GM12874 (cell line): ENCODE data around the gene C1QL4.
A peak's percentile ranks its signal among the peaks of the same experiment; 100 is the strongest.

Source experiments
- CTCF ChIP-seq: IDR thresholded peaks from 2 replicates; pipeline ENCODE4 v1.5.1; 2011; ENCODE audit warnings: low read depth, mild to moderate bottlenecking, control low read depth, low read length, moderate library complexity; ENCODE audit not compliant: insufficient read depth

C1QL4 gene

GRCh38 chr12:49335118-49335954 is 1.7 kb downstream of the C1QL4 start:
- TF ChIP-seq CTCF: no peak

DNA sequence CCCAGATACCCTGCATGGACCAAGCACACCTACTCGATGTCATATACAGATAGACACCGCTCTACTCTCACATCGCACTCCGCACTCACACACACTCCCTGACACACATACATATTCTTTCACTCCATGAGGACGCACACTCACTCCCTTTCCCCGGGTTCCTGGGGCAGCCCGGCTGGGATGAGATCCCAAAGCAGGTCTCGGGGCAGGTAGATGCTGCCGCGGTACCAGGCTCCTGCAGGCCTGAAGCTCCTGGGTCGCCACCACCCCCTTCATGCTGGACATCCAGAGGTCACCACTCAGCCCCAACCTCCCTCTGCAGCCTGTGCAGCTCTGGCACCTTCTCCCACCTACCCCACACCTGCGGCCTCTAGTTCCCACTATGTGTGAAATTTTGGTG is 2.3 kb downstream of the C1QL4 start:
- TF ChIP-seq CTCF: no peak

DNA sequence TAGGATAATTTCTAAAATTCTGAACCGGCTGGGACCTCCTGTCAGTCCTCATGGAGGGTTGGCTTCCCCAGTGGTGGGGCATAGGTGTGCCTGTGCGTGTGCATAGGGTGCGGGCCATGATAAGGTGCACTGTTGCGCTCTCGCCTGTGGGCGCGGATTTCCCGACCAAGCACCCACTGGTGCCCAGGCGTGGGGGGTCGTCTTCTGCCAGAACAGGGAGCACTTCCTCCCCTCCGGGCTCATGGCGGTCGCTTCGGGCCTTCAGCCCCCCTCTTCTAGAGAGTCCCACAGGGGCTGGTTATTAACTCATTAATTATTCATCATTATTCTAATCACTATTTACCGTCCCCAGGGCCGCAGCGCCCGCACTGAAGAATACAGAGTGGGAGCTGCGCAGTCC is 2.8 kb downstream of the C1QL4 start:
- no peak for TF ChIP-seq CTCF

GRCh38 chr12:49332891-49333371 is 4.1 kb downstream of the C1QL4 start:
- TF ChIP-seq CTCF: no peak

DNA sequence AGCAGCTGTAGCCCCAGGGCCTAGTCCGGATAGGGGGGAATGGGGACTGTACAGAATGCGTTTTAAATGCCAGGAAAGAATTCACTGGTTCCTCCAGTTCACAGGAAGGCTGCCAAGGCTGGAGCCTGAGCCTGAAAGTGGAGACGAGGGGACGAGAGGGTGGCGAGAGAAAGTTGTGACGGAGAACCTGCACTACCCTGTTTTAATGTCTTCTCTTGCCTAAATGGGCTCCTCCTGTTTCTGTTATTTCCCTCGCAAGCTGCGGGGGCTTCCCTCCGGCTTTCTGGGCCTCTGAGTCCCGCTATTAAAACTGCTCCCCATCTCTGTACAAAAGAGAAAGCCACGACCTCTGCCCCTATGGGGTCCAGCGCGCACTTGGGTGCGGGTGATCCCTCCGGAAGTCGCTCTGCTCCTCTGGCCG is 4.5 kb downstream of the C1QL4 start:
- TF ChIP-seq CTCF: no peak

DNA sequence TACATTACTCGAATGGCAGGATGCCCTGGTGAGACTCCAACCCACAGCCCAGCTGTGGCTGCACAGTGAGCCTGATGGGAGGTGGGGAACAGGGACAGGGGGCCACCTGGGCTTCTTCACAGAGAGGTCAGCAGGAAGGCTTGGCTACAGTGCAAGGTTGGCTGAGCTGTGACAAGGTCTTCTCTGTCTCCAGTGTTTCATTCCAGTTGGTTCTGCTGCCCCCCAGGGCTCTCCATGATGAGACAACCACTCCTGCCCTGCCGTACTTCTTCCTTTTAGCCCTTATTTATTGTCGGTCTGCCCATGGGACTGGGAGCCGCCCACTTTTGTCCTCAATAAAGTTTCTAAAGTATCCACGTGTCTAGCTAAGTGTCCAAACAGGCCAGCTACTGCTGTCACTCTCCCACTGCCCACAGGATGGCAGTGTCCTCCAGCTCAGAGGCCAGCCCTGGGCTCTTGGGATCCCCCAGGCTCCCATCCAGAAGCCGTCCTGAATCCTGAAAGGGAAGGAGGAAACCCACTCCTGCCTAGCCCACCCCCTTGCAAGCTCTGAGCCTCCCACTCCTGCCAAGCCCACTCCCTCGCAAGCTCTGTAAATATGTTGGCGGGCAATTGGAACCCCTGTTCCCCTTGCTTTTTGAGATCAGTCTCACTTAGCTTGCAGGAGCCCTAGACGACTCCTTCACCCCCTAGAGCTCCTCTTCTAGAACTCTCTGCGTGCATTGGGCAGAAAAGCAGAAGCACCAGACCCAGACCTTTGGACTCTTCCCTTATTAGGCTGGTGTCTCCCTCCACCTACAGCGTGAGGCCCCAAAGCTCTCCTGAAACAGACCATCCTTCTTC is 5.4 kb downstream of the C1QL4 start:
- peak; percentile 52 for TF ChIP-seq CTCF

DNA sequence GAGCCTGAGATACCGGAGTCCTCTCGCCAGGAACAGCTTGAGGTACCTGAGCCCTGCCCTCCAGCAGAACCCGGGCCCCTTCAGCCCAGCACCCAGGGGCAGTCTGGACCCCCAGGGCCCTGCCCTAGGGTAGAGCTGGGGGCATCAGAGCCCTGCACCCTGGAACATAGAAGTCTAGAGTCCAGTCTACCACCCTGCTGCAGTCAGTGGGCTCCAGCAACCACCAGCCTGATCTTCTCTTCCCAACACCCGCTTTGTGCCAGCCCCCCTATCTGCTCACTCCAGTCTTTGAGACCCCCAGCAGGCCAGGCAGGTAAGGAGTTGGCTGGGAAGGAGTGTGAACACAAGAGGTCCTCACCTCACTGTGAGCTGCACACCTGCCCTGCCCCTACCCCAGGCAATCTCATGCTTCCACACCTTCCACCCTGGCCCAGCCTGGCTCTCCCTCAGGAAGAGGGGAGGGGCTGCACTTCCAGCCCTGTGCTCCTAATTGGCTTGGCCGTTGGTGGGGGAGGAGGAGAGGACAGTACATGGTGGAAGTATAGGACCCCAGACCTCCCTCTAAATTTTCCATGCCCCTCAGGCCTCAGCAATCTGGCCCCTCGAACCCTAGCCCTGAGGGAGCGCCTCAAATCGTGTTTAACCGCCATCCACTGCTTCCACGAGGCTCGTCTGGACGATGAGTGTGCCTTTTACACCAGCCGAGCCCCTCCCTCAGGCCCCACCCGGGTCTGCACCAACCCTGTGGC is 6.2 kb downstream of the C1QL4 start:
- no peak for TF ChIP-seq CTCF
